H1 (cell line): ENCODE data around the gene TTC21A. TPM values are rescaled to one million over a fixed set of nuclear protein-coding genes. Genes with fewer than 3 reads are reported as not detected.

Experiments
- CBX5 ChIP-seq: fragments of 300-800, 300-1000 bp; sonication (generic); IDR thresholded peaks from 2 replicates; pipeline ENCODE4 v1.7.1; 2016; ENCODE audit warnings: antibody characterized with exemption, low read length, low read depth
- CBX8 ChIP-seq: fragments of 300-800, 300-1000 bp; sonication (generic); IDR thresholded peaks from 2 replicates; pipeline ENCODE4 v1.7.1; 2016; ENCODE audit warnings: low read depth, low read length, borderline replicate concordance
- CREB1 ChIP-seq: IDR thresholded peaks from 2 replicates; pipeline ENCODE4 v1.6.1; 2012; ENCODE audit warnings: inconsistent platforms
- CTBP2 ChIP-seq: IDR thresholded peaks from 2 replicates; pipeline ENCODE4 v1.7.0; 2011; ENCODE audit warnings: borderline replicate concordance, mild to moderate bottlenecking, moderate library complexity, mixed read lengths, low read length; ENCODE audit not compliant: insufficient read depth, insufficient read length
- EP300 ChIP-seq, 2 experiments: IDR thresholded peaks; 1 replicate in 1 of 2; 2 replicates in 1 of 2; pipeline ENCODE4 v1.6.1; 2011 to 2012; ENCODE audit warnings: low read depth in 2 of 2, low read length in 2 of 2, mild to moderate bottlenecking in 2 of 2, borderline replicate concordance in 1 of 2, inconsistent platforms in 1 of 2, moderate library complexity in 1 of 2
- GABPA ChIP-seq: IDR thresholded peaks from 2 replicates; pipeline ENCODE4 v1.6.1; 2011; ENCODE audit warnings: mild to moderate bottlenecking, low read length, moderate library complexity, borderline replicate concordance; ENCODE audit not compliant: insufficient read depth
- GTF2F1 ChIP-seq: IDR thresholded peaks from 2 replicates; pipeline ENCODE4 v1.6.1; 2012; ENCODE audit warnings: low read depth, low read length, improper control_type of control experiment, borderline replicate concordance
- MAFK ChIP-seq: IDR thresholded peaks from 2 replicates; pipeline ENCODE4 v1.6.1; 2012; ENCODE audit warnings: low read depth, mild to moderate bottlenecking, improper control_type of control experiment, low read length
- RFX5 ChIP-seq: IDR thresholded peaks from 2 replicates; pipeline ENCODE4 v1.6.1; 2011; ENCODE audit warnings: low read depth, low read length, improper control_type of control experiment, borderline replicate concordance
- TCF12 ChIP-seq: IDR thresholded peaks from 2 replicates; pipeline ENCODE4 v1.6.1; 2011; ENCODE audit warnings: low read depth, mild to moderate bottlenecking, low read length
- USF2 ChIP-seq: IDR thresholded peaks from 2 replicates; pipeline ENCODE4 v1.6.1; 2011; ENCODE audit warnings: low read length, improper control_type of control experiment
- YY1 ChIP-seq: IDR thresholded peaks from 2 replicates; pipeline ENCODE4 v1.6.1; 2011; ENCODE audit warnings: low read depth, mild to moderate bottlenecking, low read length
- polyA plus RNA-seq, 7 experiments: library from polyadenylated mRNA; depleted of rRNA in 3 of 7; stranded (reverse) in 5 of 7; unstranded in 2 of 7; fragments of >200 nt in 5 of 7; fragments of 200-250 nt in 2 of 7; gene quantifications; 1 replicate in 5 of 7; 2 replicates in 1 of 7; 4 replicates in 1 of 7; pipeline versions ENCODE4 v1.2.1 to v1.2.3, GENCODE V29; 2011 to 2013; ENCODE audit warnings: missing spikeins in 2 of 7, mixed read lengths in 2 of 7
- total RNA-seq: library from RNA; stranded (reverse); fragmentation: NEBNext Ultra II Directional; extraction: Animal tissue kit (Norgen Biotek cat#: 25700); gene quantifications from 2 replicates; pipeline ENCODE4 v1.2.1, GENCODE V29; 2021

The TTC21A gene
- total and polyA plus RNA-seq, 2 of the 8 experiments (the other 6 are each of a cell fraction or from before 2014, with no cell fraction given) = 2.3 to 2.8 TPM

DNA sequence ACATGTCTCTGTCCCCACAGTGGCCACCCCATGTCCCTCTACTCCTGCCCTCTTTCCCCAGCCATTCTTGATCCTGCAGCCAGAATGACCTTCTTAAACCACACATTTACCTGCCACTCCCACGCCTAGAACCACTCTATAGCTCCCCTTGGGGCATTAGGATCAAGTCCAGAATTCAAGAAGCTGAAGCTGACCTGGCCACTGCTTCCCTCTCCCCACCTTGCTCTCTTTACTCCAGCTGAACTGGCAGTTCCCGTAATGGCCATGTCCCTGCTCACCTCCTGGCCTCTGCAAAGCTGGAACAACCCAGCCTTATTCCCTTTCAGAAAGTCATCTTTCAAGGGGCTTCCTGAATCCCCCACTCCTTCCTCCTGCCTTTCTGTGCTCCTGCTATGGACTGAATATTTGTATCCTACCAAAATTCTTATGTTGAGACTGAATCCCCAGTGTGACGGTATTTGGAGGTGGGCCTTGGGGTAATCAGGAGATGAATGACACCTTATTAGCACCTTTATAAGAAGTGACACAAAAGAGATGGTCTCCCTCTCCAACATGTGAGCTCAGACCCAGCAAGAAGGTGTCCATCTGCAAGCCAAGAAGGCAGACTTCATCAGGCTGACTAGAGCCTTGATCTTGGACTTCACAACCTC is 42.1 kb downstream of the TTC21A start (continued):
- TF ChIP-seq USF2 (no peak), CBX8 (no peak), GTF2F1 (no peak), RFX5 (no peak), CTBP2 (no peak), EP300 (IDR thresholded peaks at IDR 0.05; ENCODE audit: borderline replicate concordance in 1 of 2, low read depth in 2 of 2, low read length in 2 of 2) (no peak), YY1 (no peak), GABPA (no peak), CBX5 (no peak), MAFK (no peak), CREB1 (no peak), TCF12 (no peak)
